NCI-H510A (cell line): ENCODE measurements around the gene ALDH1A3.

Experiments used
- DNase-seq: peaks from one replicate; lab custom pipeline; 2025; lab: John Stamatoyannopoulos, UW

ALDH1A3 gene

GRCh38 chr15:100881573-100882336, 2.1 kb downstream of the ALDH1A3 start:
- no peak for DNase-seq

GRCh38 chr15:100885116-100885515, 5.5 kb downstream of the ALDH1A3 start:
- DNase-seq: no peak

GRCh38 chr15:100885811-100886210, 6.2 kb downstream of the ALDH1A3 start:
- no peak for DNase-seq

- DNase-seq: no peak
Measured at GRCh38 chr15:100887211-100887913, 7.7 kb downstream of the ALDH1A3 start.

GRCh38 chr15:100889385-100890050, 9.9 kb downstream of the ALDH1A3 start:
- DNase-seq: no peak

- no peak for DNase-seq
Measured at GRCh38 chr15:100890051-100890720, 10.6 kb downstream of the ALDH1A3 start.

- DNase-seq: no peak
Measured at GRCh38 chr15:100890850-100891249, 11.2 kb downstream of the ALDH1A3 start.

- no peak for DNase-seq
Measured at GRCh38 chr15:100891307-100892012, 11.8 kb downstream of the ALDH1A3 start.

GRCh38 chr15:100892013-100892355, 12.4 kb downstream of the ALDH1A3 start:
- DNase-seq: no peak

- no peak for DNase-seq
Measured at GRCh38 chr15:100893261-100893963, 13.8 kb downstream of the ALDH1A3 start.

- no peak for DNase-seq
Measured at GRCh38 chr15:100893964-100894295, 14.3 kb downstream of the ALDH1A3 start.

GRCh38 chr15:100895721-100896120, 16.1 kb downstream of the ALDH1A3 start:
- no peak for DNase-seq

- no peak for DNase-seq
Measured at GRCh38 chr15:100897221-100898151, 17.9 kb downstream of the ALDH1A3 start.

GRCh38 chr15:100898152-100898490, 18.5 kb downstream of the ALDH1A3 start:
- DNase-seq: no peak

GRCh38 chr15:100898661-100899462, 19.2 kb downstream of the ALDH1A3 start:
- DNase-seq: no peak

GRCh38 chr15:100899601-100900000, 20.0 kb downstream of the ALDH1A3 start:
- no peak for DNase-seq

GRCh38 chr15:100900136-100900794, 20.6 kb downstream of the ALDH1A3 start:
- DNase-seq: no peak

- DNase-seq: no peak
Measured at GRCh38 chr15:100900795-100901169, 21.2 kb downstream of the ALDH1A3 start.

GRCh38 chr15:100901296-100901695, 21.7 kb downstream of the ALDH1A3 start:
- DNase-seq: no peak
